ENCODE data around the gene KLK5. TPM values are rescaled to one million over a fixed set of nuclear protein-coding genes. Genes with fewer than 3 reads are reported as not detected.
"Not testable (repeated sequence)": the region's sequence is repeated elsewhere in the genome, so short reads cannot be mapped to it uniquely, and the experiment has no call there.

KLK5 gene
- total RNA-seq, 1 donor from 2014 or later, result not detected

- no peak for DNase-seq (ENCODE audit: missing footprints)
- intact Hi-C loops (cut with DNase I), result no loop called here
- ATAC-seq, result no peak
Measured at GRCh38 chr19:50972795-50973376, 20.0 kb upstream of the KLK5 start.

DNA sequence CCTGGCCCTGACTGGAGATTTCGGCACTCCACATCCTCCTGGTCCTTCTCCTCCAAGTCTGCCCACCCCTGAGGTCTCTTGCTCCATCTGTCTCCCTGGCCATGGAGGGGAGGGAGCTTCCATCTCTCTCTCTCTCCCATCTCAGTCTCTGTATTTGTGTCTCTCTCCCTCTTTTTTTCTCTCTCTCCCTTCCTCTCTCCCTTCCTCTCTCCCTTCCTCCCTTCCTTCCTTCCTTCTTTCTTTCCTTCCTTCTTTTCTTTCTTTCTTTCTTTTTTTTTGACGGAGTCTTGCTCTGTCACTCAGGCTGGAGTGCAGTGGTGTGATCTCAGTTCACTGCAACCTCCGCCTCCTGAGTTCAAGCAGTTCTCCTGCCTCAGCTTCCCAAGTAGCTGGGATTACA, 17.0 kb upstream of the KLK5 start:
- DNase-seq (ENCODE audit: missing footprints); ATAC-seq; intact Hi-C loops (cut with DNase I): not testable (repeated sequence)

- no peak for DNase-seq (ENCODE audit: missing footprints)
- intact Hi-C loops (cut with DNase I), result no loop called here
- ATAC-seq, result no peak
Measured at GRCh38 chr19:50969413-50969760, 16.5 kb upstream of the KLK5 start, which contains the start of gene KLK6. TSS of gene KLK6 (minus strand) at chr19:50969591. CDS start at chr19:50968104, 1,487 bp downstream.

DNA sequence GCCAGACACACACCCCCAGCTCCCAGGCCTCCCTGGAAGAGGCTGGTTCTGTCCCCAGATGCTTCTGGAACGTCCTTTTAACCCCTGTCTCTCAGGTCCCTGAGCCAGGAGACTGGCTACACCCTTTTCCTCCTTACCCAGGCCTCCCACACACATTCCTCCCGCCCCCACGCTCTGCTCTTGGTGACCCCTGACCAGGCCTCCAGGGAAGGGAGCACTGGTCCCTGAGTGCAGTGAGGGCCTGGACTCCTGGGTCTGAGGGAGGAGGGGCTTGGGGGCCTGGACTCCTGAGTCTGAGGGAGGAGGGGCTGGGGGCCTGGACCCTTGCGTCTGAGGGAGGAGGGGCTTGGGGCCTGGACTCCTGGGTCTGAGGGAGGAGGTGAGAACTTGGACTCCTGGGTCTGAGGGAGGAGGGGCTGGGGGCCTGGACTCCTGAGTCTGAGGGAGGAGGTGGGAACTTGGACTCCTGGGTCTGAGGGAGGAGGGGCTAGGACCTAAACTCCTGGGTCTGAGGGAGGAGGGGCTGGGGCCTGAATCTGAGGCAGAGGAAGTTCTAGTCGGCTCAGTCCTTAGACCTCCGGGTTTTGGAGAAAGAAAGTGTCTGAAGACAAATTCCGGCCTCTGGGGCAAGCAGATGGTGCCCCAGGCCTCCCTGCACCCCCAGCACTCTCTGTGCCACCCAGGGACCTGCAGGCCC, 16.0 kb upstream of the KLK5 start:
- intact Hi-C loops (cut with DNase I), result no loop called here
- DNase-seq (ENCODE audit: missing footprints) (no peak), ATAC-seq (no peak)

DNA sequence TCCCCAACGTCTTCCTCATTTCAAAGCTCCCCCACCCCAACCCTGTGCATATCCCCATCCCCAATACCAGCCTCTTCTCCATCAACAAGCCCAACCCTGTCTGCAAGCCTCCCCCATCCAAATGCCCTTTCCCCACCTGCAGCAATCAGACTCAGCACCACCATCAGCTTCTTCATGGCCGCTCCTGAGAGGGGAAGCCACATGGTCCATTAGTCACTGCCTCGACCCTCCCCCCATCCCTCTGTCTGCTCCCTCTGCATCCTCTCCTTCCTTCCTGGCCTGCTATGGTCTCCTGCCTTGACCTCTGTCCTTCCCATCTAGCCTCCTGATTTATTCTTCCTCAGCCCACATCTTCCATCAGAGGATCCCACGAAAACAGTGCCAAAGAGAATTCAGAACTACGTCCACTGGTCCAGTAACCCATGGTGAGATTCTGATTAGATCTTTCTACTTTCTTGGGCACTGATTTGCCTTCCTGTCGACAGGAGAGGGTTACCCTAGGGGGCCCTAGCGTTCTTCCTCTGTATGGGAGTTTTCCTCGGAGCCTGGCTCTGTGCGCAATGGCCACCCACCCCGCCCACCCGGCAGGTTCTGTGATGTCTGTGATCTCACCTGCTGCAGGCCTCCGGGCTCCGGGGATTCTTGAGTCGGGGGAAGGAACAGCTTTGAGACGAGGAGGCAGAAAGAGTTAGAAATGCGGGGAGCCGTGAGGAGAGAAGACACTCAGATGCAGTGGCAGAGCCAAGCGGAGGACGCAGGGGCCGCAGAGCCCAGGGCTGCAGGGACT, 15.3 kb upstream of the KLK5 start:
- DNase-seq (ENCODE audit: missing footprints) (no peak), ATAC-seq (no peak)
- intact Hi-C loops (cut with DNase I), result no loop called here

GRCh38 chr19:50964266-50964665, 11.4 kb upstream of the KLK5 start:
- no peak for ATAC-seq
- intact Hi-C loops (cut with DNase I), result no loop called here
- DNase-seq (ENCODE audit: missing footprints), result no peak

GRCh38 chr19:50963381-50963780, 10.5 kb upstream of the KLK5 start:
- ATAC-seq (no peak), DNase-seq (ENCODE audit: missing footprints) (no peak)
- intact Hi-C loops (cut with DNase I), result no loop called here

DNA sequence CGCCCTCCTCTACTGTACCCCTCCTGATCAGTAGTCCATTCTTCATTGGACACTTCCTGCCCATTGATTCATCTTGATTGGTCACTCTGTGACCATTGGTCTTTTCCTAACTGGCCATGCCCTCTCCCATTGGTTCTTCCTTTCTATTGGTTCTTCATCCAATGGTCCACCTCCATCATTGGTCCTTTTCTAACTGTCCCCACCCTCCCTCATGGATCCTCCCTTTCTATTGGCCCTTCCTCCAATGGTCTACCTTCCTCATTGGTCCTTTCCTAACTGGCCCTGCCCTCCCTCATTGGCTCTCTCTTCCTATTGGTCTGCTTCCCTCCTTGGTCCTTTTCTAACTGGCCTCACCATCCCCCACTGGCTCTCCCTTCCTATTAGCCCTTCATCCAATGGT, 9.4 kb upstream of the KLK5 start:
- intact Hi-C loops (cut with DNase I), result no loop called here
- no peak for ATAC-seq
- no peak for DNase-seq (ENCODE audit: missing footprints)

- intact Hi-C loops (cut with DNase I), result no loop called here
- ATAC-seq (no peak), DNase-seq (ENCODE audit: missing footprints) (no peak)
Measured at GRCh38 chr19:50959731-50960500, 7.1 kb upstream of the KLK5 start.

GRCh38 chr19:50957587-50957986, 4.7 kb upstream of the KLK5 start:
- ATAC-seq, result no peak

DNA sequence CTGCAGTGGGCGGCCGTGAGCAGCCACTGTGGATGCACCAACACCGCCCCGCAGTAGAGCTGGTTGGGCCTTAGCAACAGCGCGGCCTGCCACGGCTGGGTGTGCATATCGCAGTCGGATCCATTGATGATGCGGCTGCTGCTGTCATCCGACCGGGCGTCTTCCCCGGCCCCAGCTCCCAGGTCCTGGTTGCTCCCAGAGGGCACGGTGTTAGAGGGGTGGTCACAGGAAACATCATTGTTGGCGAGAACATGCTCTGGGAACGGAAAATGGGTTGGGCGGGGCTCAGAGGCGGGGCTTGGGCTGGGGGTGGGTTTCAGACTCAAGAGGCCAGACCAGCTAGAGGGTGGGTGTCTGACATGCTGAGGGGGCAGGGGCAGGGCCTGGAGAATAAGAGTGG, 3.0 kb downstream of the KLK5 start:
- intact Hi-C loops (cut with DNase I), result no loop called here
- no peak for ATAC-seq
- no peak for DNase-seq (ENCODE audit: missing footprints)

More at GRCh38 chr19:50957587-50957986, 4.7 kb upstream of the KLK5 start:
- intact Hi-C loops (cut with DNase I), result no loop called here
- DNase-seq (ENCODE audit: missing footprints), result no peak

DNA sequence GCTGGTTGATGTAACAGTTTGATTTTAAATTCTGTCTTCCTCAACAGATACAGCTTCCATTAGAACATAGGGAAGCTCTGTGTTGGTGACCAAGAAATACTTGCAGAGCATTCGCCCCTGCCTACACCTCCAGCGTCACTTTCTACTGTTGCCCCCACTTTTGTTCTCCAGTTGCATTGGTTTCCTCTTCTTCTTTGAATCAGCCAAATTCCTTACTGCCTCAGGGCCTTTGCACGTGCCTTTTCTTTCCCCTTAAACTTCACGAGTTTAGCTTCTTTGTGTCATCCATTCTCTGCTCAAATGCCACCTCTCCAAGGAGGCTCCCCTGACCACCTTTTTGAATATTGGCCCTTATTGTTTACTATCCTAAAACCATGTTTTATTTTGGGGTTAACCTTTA, 5.7 kb downstream of the KLK5 start:
- intact Hi-C loops (cut with DNase I), result no loop called here
- DNase-seq (ENCODE audit: missing footprints) (no peak), ATAC-seq (no peak)

- no peak for DNase-seq (ENCODE audit: missing footprints)
- intact Hi-C loops (cut with DNase I), result no loop called here
- no peak for ATAC-seq
Measured at GRCh38 chr19:50944795-50945194, 8.0 kb downstream of the KLK5 start.

DNA sequence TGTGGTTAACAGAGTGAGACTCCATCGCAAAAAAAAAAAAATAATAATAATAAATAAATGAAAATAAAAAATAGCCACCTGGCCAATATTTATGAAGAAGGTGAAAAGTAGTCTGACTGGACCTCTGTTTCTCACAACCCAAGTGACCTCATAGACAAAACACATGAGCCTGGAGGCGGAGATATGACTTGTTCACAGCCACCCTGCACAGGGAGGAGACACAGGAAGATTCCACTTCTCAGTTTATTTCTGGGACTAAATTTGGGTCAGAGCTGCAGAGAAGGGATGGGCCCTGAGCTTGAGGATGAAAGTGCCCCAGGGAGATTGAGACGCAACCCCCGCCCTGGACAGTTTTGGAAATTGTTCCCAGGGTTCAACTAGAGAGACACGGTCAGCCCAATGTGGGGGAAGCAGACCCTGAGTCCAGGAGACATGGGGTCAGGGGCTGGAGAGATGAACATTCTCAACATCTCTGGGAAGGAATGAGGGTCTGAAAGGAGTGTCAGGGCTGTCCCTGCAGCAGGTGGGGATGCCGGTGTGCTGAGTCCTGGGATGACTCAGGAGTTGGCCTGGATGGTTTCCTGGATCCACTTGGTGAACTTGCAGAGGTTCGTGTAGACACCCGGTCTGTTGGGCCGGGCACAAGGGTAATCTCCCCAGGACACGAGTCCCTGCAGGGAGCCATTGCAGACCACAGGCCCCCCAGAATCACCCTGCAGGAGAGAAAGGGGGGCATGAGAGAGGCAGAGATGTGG, 9.6 kb downstream of the KLK5 start:
- intact Hi-C loops (cut with DNase I), result no loop called here
- DNase-seq (ENCODE audit: missing footprints), result no peak
- no peak for ATAC-seq

- DNase-seq (ENCODE audit: missing footprints) (no peak), ATAC-seq (no peak)
- intact Hi-C loops (cut with DNase I), result no loop called here
Measured at GRCh38 chr19:50939596-50939995, 13.2 kb downstream of the KLK5 start.

- DNase-seq (ENCODE audit: missing footprints) (no peak), ATAC-seq (no peak)
- intact Hi-C loops (cut with DNase I), result loop anchor here (5.0 kb wide), 1 partner anchor 159 kb away; no protein-coding TSS in a partner anchor
Measured at GRCh38 chr19:50933640-50934039, 19.2 kb downstream of the KLK5 start.

GRCh38 chr19:50932690-50933083, 20.2 kb downstream of the KLK5 start:
- intact Hi-C loops (cut with DNase I), result loop anchor here (5.0 kb wide), 1 partner anchor 160 kb away; no protein-coding TSS in a partner anchor

DNA sequence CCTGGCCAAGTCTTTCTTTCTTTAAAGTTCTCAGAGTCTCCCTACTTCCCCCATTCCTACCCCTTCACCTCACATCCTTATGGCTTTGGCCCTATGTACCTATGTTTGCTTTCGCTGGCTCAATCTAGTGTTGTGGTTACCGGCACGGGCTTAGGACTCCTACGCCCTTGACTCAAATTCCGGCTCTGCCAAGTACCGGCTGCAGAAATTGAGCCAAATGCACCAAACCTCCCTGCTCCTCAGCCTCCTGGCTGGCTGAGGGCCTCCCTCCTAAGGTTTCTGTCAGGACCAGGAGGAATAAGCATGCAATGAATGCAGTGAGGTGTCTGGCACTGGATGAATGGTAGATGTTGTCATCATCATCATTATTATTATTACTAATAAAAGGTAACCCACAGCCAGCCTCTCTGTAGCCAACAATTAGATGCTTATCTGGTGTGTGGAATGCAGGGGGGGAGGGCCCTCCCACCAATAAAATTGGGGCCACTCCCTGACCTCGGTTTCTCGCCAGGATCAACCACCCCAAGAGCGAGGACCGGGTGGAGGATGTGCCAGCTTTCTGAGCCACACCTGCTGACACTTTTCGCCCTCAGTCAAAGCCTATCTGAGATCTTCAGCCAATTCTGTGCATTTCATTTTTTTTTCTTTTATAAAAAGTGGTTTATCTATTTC, 20.7 kb downstream of the KLK5 start:
- intact Hi-C loops (cut with DNase I), result loop anchor here (5.0 kb wide), 1 partner anchor 160 kb away; no protein-coding TSS in a partner anchor
- ATAC-seq (no peak), DNase-seq (ENCODE audit: missing footprints) (no peak)

More at GRCh38 chr19:50932690-50933083, 20.2 kb downstream of the KLK5 start:
- no peak for ATAC-seq
- no peak for DNase-seq (ENCODE audit: missing footprints)
